IMR-90 (cell line): ENCODE results near the gene RECQL5. TPM values are rescaled to one million over a fixed set of nuclear protein-coding genes. Genes with fewer than 3 reads are reported as not detected.

ENCODE experiments used
- ATAC-seq: fragments of 200-7000 bp; cut with Tn5 transposase; 2 replicates; pipeline ENCODE4 v1.9.1; 2020; ENCODE audit warnings: low read depth, mild to moderate bottlenecking, moderate library complexity
- BruUV-seq: library from RNA; stranded (reverse); fragments of 400-500 nt; replicated peaks from 2 replicates; lab custom pipeline; 2021; lab: Mats Ljungman, UMichigan
- CTCF ChIA-PET: fragments of 300-600 bp; formaldehyde crosslinking; extraction: SDS; loops from one replicate; lab custom pipeline; 2021; ENCODE audit warnings: antibody characterized with exemption; lab: Yijun Ruan, JAX
- POLR2A ChIA-PET: fragments of 300-600 bp; sonication (Branson Sonifier 250); formaldehyde crosslinking; loops from one replicate; lab custom pipeline; 2022; ENCODE audit warnings: antibody characterized with exemption; ENCODE audit not compliant: unreplicated experiment; lab: Charles Lee
- DNase-seq: peaks from one replicate; pipeline ENCODE4 v3.0.0; 2013
- H2AFZ ChIP-seq: replicated peaks from 2 replicates; pipeline ENCODE3; 2013; ENCODE audit warnings: low read length, mild to moderate bottlenecking; ENCODE audit not compliant: poor library complexity
- H2AK5ac ChIP-seq: 2 replicates; pipeline ENCODE4 v1.6.1; 2013; ENCODE audit warnings: low read depth, low read length, inconsistent platforms
- H2AK9ac ChIP-seq: replicated peaks from 2 replicates; pipeline ENCODE3; 2013; ENCODE audit warnings: mild to moderate bottlenecking, low read depth, low read length, moderate library complexity; ENCODE audit not compliant: poor library complexity
- H2BK120ac ChIP-seq: 2 replicates; pipeline ENCODE4 v1.6.1; 2013; ENCODE audit warnings: low read depth, low read length, inconsistent platforms
- H2BK15ac ChIP-seq: 3 replicates; pipeline ENCODE4 v1.6.1; 2013; ENCODE audit warnings: low read depth, low read length, inconsistent platforms
- H2BK20ac ChIP-seq: 2 replicates; pipeline ENCODE4 v1.6.1; 2013; ENCODE audit warnings: low read depth, mild to moderate bottlenecking, inconsistent platforms, low read length, moderate library complexity
- H2BK5ac ChIP-seq: 2 replicates; pipeline ENCODE4 v1.6.1; 2013; ENCODE audit warnings: mild to moderate bottlenecking, low read depth, low read length, inconsistent platforms; ENCODE audit not compliant: poor library complexity, severe bottlenecking
- H3K14ac ChIP-seq: replicated peaks from 2 replicates; pipeline ENCODE4 v1.6.1; 2013; ENCODE audit warnings: low read depth, low read length, inconsistent platforms
- H3K18ac ChIP-seq: 2 replicates; pipeline ENCODE4 v1.6.1; 2013; ENCODE audit warnings: low read depth, low read length, control low read depth
- H3K23ac ChIP-seq: 2 replicates; pipeline ENCODE4 v1.6.1; 2013; ENCODE audit warnings: low read depth, low read length, inconsistent platforms
- H3K27ac ChIP-seq: 2 replicates; pipeline ENCODE4 v1.5.1; 2013; ENCODE audit warnings: mild to moderate bottlenecking, control low read depth, low read length; ENCODE audit not compliant: insufficient read depth
- H3K27me3 ChIP-seq: 2 replicates; pipeline ENCODE4 v1.6.1; 2013; ENCODE audit warnings: low read length; ENCODE audit not compliant: control insufficient read depth, insufficient read depth
- H3K36me3 ChIP-seq: 2 replicates; pipeline ENCODE4 v1.6.1; 2013; ENCODE audit warnings: low read length, mixed read lengths; ENCODE audit not compliant: control insufficient read depth, insufficient read depth
- H3K4ac ChIP-seq: 2 replicates; pipeline ENCODE4 v1.6.1; 2013; ENCODE audit warnings: low read depth, low read length, inconsistent platforms
- H3K4me1 ChIP-seq: 2 replicates; pipeline ENCODE4 v1.6.1; 2013; ENCODE audit warnings: low read length, mixed read lengths; ENCODE audit not compliant: control insufficient read depth, insufficient read depth
- H3K4me2 ChIP-seq: 2 replicates; pipeline ENCODE4 v1.6.1; 2013; ENCODE audit warnings: low read depth, mild to moderate bottlenecking, control low read depth, low read length, moderate library complexity
- H3K4me3 ChIP-seq: 2 replicates; pipeline ENCODE4 v1.5.1; 2013; ENCODE audit warnings: low read depth, mild to moderate bottlenecking, control low read depth, low read length, moderate library complexity; ENCODE audit not compliant: insufficient read depth
- H3K56ac ChIP-seq: 2 replicates; pipeline ENCODE4 v1.6.1; 2013; ENCODE audit warnings: low read length, inconsistent platforms; ENCODE audit not compliant: insufficient read depth; ENCODE audit errors: extremely low read depth
- H3K79me1 ChIP-seq, 2 experiments: 2 replicates each; pipeline ENCODE4 v1.6.1; 2013; ENCODE audit warnings: low read length in 2 of 2, inconsistent platforms in 1 of 2, low read depth in 1 of 2
- H3K9ac ChIP-seq: 2 replicates; pipeline ENCODE4 v1.6.1; 2013; ENCODE audit warnings: low read depth, low read length, control low read depth
- H3K9me1 ChIP-seq: 2 replicates; pipeline ENCODE4 v1.6.1; 2013; ENCODE audit warnings: low read length, inconsistent platforms; ENCODE audit not compliant: insufficient read depth
- H3K9me3 ChIP-seq: 2 replicates; pipeline ENCODE4 v1.6.1; 2013; ENCODE audit warnings: low read length; ENCODE audit not compliant: control insufficient read depth, insufficient read depth
- H4K20me1 ChIP-seq: 2 replicates; pipeline ENCODE4 v1.6.1; 2013; ENCODE audit warnings: low read length, inconsistent platforms; ENCODE audit not compliant: insufficient read depth
- H4K5ac ChIP-seq: 2 replicates; pipeline ENCODE4 v1.6.1; 2013; ENCODE audit warnings: mild to moderate bottlenecking, low read depth, low read length, control low read depth
- H4K8ac ChIP-seq, 2 experiments: 2 replicates each; pipeline ENCODE4 v1.6.1; 2013; ENCODE audit warnings: low read depth in 2 of 2, low read length in 2 of 2, control low read depth in 1 of 2, inconsistent platforms in 1 of 2
- H4K91ac ChIP-seq: 2 replicates; pipeline ENCODE4 v1.6.1; 2013; ENCODE audit warnings: low read depth, low read length, inconsistent platforms; ENCODE audit not compliant: insufficient read depth
- CEBPB ChIP-seq: IDR thresholded peaks from 2 replicates; pipeline ENCODE4 v1.6.1; 2012; ENCODE audit warnings: low read depth, low read length, improper control_type of control experiment
- MAZ ChIP-seq: IDR thresholded peaks from 2 replicates; pipeline ENCODE4 v1.6.1; 2012; ENCODE audit warnings: low read depth, mild to moderate bottlenecking, low read length, improper control_type of control experiment, moderate library complexity, borderline replicate concordance
- RFX5 ChIP-seq: IDR thresholded peaks from 2 replicates; pipeline ENCODE4 v1.8.0; 2012; ENCODE audit warnings: low read depth, mild to moderate bottlenecking, low read length, moderate library complexity
- WGBS, 2 experiments: methylation state at CpG; one replicate each; pipeline versions ENCODE4 v1.1.5 to v1.1.7; 2013; ENCODE audit warnings: missing lambda C conversion rate in 2 of 2; ENCODE audit not compliant: insufficient read length in 1 of 2; ENCODE audit errors: extremely low coverage in 2 of 2; 5-methylcytosine and 5-hydroxymethylcytosine counted together
- dilution Hi-C: fragments of 300-500 bp; cut with HindIII; formaldehyde crosslinking; loops from one replicate; pipeline ENCODE4 v1.14.3; 2018; ENCODE audit warnings: low sequenced_read_pairs; ENCODE audit not compliant: unreplicated experiment
- in situ Hi-C: fragments of 300-500 bp; cut with MboI; formaldehyde crosslinking; loops from 3 replicates; pipeline ENCODE4 v1.14.3; 2019; ENCODE audit warnings: low sequenced_read_pairs, inconsistent platforms, mixed read lengths
- intact Hi-C: fragments of 100-400 bp; cut with micrococcal nuclease; formaldehyde crosslinking; loops from 2 replicates; pipeline ENCODE4 v1.10.0; 2022
- polyA plus RNA-seq, 3 experiments: library from polyadenylated mRNA; depleted of rRNA; stranded (reverse); fragments of >200 nt; gene quantifications; 2 replicates each; pipeline ENCODE4 v1.2.3, GENCODE V29; 2012; ENCODE audit warnings: low replicate concordance in 1 of 3
- total RNA-seq: library from RNA; depleted of rRNA; stranded (reverse); fragments of >200 nt; gene quantifications from 2 replicates; pipeline ENCODE4 v1.2.3, GENCODE V29; 2012

Gene RECQL5
- total and polyA plus RNA-seq, 2 of the 4 experiments (the other 2 are of a cell fraction) = 7.3 to 23.7 TPM

DNA sequence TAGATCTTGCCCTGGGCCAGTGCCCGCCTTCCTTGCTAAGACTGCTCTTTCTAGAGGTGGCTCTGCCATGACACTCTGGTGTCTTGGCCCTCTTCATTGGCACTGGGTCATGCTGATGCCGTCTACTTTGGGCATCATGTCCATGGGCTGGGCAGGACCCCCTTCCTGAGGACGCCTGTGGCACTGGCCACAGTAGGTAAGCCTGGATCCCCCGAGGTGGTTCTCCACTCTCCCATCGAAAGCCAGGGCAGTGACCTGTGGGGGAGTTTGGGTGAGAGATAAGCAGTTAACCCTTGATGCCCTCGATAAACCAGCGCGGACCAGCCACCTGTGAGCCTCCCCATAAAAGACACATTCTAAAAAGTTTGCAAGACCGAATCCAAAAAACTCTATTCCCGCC lies 34.3 kb upstream of the RECQL5 start:
- Histone ChIP-seq H3K18ac (no peak overlapping the region), H2BK20ac (no peak overlapping the region), H3K23ac (no peak overlapping the region), H4K8ac (no peak overlapping the region), H3K14ac (no peak overlapping the region), H4K91ac (no peak overlapping the region), H2AK9ac (peak overlapping the region; percentile 16), H4K5ac (no peak overlapping the region), H3K4me3 (no peak overlapping the region), H3K27me3 (no peaks in the 10 kb centered on the region), H3K4me1 (peaks cover 12% of the 10 kb centered on the region), H2AFZ (no peak overlapping the region), H3K9me1 (peaks cover 33% of the 10 kb centered on the region), H2AK5ac (no peak overlapping the region), H3K27ac (no peak overlapping the region), H3K4me2 (no peak overlapping the region), H2BK5ac (no peak overlapping the region), H3K9ac (no peak overlapping the region), H3K56ac (no peak overlapping the region), H2BK120ac (no peak overlapping the region), H2BK15ac (no peak overlapping the region), H3K4ac (0 out of 2 replicates have a peak overlapping the region, but pooled peaks have one; percentile 74), H3K36me3 (peaks cover 67% of the 10 kb centered on the region), H4K20me1 (peaks cover 20% of the 10 kb centered on the region), H3K9me3 (no peaks in the 10 kb centered on the region), H3K79me1 (peaks cover 26 to 78% of the 10 kb centered on the region in 2 experiments)
- DNase-seq (no peak), ATAC-seq (no peak)
- intact Hi-C loops = no loop called here
- POLR2A ChIA-PET = no interaction called here
- dilution Hi-C loops = no loop called here
- WGBS, 2 experiments = 100% methylated on average over 1 of the region's 10 CpGs; no CpG with 5 or more reads in 1 of the 2 experiments
- in situ Hi-C loops = no loop called here
- BruUV-seq = no TSS peak
- CTCF ChIA-PET = no interaction called here
- no peak for TF ChIP-seq MAZ
- TF ChIP-seq CEBPB = no peak
- TF ChIP-seq RFX5 = no peak
